DMS 273 (cell line): Measurements from ENCODE around the gene SCAMP3.

ENCODE experiments used
- DNase-seq: peaks from one replicate; lab custom pipeline; 2025; ENCODE audit not compliant: unreplicated experiment; lab: John Stamatoyannopoulos, UW

SCAMP3 gene

DNA sequence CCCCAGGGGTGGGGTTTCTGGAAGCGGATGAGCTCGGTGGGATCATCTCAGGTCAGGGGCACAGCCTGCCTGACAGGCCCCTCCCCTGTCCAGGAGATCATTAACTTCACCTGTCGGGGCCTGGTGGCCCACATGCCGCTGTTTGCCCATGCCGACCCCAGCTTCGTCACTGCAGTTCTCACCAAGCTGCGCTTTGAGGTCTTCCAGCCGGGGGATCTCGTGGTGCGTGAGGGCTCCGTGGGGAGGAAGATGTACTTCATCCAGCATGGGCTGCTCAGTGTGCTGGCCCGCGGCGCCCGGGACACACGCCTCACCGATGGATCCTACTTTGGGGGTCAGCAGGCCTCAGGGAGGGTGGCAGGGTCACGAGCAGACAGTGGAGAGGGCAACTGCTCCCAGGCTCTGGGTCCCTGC lies 23.5 kb upstream of the SCAMP3 start:
- DNase-seq = no peak

DNA sequence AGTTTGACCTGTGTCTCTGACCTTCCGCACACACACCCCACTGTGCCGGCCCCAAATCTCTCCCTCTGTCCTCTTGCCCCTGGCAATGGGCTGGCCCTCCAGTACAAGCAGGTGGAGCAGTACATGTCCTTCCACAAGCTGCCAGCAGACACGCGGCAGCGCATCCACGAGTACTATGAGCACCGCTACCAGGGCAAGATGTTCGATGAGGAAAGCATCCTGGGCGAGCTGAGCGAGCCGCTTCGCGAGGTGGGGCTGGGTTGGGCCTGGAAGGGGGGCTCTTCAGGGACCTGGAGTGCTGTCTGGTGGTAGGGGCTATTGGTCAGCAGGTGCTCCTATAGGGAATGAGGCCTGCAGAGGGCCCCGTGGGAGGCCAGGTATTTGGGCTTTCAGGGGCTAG lies 22.9 kb upstream of the SCAMP3 start:
- DNase-seq = no peak

DNA sequence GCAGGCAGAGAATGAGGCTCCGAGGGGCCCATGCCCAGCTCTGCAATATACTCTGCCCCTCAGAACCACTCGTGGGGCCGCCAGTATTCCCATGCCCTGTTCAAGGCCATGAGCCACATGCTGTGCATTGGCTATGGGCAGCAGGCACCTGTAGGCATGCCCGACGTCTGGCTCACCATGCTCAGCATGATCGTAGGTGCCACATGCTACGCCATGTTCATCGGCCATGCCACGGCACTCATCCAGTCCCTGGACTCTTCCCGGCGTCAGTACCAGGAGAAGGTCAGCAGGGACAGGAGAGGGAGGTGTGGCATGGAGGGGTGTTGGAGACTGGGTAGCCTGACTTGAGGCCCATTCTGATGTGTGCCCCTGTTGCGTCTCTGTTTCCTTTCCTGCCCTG lies 22.3 kb upstream of the SCAMP3 start:
- no peak for DNase-seq

DNA sequence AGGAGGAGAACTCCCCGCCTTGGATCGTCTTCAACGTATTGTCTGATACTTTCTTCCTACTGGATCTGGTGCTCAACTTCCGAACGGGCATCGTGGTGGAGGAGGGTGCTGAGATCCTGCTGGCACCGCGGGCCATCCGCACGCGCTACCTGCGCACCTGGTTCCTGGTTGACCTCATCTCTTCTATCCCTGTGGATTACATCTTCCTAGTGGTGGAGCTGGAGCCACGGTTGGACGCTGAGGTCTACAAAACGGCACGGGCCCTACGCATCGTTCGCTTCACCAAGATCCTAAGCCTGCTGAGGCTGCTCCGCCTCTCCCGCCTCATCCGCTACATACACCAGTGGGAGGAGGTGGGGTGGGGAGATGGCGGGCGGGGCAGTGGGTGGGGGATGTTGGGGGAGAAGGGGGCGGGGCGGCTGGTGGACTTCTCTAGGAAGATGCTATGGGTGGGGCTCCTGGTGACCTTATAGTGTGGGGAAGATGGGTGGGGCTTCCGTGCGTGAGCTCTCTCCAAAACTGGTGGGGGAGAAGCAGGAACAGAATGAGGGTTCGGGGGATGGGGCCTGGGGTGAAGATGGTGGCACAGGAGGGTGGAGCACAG lies 20.4 kb upstream of the SCAMP3 start:
- DNase-seq = no peak

DNA sequence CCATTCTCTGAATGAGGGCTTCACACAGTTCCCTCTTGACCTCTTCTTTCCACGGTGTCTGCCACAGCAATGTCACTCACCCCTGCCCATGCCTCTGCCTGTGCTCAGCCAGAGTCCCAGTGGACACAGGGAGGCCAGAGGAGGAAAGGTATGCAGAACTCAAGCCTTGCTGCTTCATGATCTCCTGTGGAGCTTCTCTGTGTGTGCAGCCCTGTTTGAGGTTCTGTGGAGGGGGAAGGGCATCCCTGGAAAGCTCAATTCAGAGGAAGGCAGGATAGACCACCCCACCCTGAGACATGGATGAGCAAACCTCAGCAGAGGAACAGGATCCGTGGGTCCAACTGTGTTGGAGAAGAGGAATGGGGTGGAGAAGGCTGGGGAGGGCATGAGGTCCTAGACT lies 17.1 kb upstream of the SCAMP3 start:
- no peak for DNase-seq

DNA sequence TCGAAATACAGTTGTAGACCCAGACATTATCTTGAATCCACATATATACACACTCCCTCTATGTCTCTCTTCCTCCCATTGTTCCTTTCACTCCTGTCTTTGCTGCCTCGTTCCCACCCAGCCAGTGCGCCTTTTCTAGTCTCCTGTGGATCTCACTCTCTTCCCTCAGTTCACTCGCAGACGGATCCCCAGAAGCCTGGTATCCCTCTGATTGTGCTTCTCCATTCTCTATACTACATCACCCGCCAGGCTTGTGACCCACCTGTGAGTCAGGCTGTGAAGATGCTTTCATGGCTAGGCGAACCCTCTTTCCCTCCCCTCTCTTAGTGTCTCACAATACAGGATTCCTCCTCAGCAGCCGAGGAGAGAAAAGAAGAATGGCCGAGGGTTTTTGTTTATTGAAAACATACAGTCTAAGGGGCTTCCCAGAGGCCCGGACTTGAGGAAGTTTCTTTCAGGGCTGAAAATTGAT lies 16.6 kb upstream of the SCAMP3 start:
- DNase-seq = no peak

DNA sequence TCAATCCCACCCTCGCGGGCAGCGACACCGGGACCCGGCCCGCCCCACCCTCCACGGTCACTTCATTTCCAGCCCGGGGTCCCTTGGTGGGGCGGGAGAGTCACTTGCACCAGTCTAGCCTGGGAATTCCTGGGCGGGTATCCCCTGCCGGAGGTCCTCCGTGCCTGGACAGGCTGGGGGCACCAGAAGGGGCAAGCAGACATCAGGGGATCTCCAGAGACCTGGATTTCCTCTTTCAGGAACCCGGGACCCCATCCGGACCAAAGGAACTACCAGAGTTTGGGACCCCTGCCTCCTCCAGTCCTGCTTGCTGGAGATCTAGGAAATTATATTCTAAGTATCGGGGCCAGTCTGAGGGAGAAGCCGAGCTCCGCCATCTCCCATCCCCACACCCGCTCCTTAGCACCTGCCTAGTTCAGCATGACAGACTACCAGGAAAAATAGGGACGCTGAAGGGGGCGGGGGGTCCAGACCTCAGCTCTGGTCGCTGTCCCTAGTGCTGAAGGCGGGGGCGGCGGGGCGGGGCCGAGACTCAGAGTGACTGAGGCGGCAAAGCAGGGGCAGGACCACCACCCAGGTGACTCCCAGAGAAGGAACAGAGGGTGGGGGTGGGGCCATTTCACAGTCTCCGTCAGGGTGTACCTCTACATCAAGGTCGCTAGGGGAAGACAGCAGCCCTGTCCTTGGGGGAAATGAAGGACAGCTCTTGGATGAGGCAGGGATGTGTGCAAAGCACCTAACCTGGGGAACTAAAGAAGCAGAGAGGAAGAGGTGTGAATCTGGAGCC lies 15.9 kb upstream of the SCAMP3 start:
- peak; percentile 78 for DNase-seq

DNA sequence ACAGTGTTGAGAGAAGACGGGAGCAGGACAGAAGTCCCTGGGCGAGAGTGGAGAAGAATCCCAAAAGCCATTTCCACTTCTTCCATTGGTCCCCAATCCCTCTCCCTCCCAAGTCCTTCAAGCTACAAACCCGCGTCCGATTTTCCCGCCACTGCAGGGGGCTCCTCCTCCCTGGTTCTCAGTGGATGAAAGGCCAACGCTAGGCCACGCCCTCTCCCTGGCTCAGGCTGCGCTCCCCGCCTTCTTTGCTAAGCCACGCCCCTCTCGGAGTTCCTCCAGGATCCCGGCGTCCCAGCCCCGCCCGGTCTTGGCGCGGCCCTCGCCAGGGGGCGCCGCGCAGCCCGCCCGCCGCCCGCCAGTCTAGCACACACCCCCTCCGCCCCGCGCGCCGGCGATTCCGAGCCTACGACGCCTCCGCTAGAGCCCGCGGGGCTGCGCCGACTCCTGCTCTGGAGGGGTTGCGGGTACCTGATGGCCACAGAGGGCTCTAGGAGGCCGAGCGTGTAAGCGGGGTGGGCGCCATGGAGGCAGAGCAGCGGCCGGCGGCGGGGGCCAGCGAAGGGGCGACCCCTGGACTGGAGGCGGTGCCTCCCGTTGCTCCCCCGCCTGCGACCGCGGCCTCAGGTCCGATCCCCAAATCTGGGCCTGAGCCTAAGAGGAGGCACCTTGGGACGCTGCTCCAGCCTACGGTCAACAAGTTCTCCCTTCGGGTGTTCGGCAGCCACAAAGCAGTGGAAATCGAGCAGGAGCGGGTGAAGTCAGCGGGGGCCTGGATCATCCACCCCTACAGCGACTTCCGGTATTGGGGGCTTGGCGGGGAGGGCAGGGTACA lies 15.1 kb upstream of the SCAMP3 start, which contains the start of gene HCN3:
Gene HCN3 (plus strand): TSS at position 394 of the 832 bp plus-strand sequence. CDS start 128 bp downstream, at position 522.
- peak; percentile 99 for DNase-seq

DNA sequence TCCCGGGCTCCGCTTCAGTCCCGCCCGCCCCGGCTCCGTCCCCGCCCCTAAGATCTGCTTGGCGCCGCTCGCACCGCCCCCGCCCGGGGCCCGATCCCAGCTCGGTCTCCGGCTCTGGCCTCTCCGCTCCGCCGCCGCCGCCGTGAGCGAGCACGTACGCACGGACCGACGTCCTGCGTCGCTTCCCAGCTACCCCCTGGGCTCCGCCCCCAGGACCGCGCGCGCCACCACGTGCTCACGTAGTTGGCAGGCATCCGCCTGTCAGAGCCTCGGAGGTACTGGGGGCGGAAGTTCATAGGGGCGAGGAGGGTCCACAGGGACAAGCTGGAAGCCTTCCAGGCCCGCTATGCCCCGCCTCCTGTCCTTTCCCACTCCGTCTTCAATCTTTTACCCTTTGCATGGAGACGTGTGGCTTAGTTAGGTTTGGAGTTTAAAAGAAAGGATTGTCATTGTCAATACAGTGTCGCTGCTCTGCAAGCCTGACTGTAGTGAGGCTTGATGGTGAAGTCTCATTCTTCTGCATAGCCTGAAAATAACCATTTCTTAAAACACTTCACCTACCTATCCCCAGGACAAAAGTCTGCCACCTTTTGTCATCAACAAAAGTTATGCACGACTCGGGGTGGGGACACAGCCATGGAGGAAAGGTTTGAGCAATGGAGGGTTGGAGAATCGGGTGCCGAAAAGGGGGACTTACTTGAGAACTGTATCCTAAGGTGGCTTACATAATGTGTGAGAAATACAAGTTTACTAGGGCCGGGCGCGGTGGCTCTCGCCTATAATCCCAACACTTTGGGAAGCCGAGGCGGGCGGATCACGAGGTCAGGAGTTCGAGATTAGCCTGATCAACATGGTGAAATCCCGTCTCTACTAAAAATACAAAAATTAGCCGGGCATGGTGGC lies 11.4 kb upstream of the SCAMP3 start, which contains the start of gene CLK2:
Gene CLK2 (minus strand): TSS at position 162 of the 903 bp plus-strand sequence. CDS start 2,527 bp downstream, outside the sequence.
- peak; percentile 99 for DNase-seq

DNA sequence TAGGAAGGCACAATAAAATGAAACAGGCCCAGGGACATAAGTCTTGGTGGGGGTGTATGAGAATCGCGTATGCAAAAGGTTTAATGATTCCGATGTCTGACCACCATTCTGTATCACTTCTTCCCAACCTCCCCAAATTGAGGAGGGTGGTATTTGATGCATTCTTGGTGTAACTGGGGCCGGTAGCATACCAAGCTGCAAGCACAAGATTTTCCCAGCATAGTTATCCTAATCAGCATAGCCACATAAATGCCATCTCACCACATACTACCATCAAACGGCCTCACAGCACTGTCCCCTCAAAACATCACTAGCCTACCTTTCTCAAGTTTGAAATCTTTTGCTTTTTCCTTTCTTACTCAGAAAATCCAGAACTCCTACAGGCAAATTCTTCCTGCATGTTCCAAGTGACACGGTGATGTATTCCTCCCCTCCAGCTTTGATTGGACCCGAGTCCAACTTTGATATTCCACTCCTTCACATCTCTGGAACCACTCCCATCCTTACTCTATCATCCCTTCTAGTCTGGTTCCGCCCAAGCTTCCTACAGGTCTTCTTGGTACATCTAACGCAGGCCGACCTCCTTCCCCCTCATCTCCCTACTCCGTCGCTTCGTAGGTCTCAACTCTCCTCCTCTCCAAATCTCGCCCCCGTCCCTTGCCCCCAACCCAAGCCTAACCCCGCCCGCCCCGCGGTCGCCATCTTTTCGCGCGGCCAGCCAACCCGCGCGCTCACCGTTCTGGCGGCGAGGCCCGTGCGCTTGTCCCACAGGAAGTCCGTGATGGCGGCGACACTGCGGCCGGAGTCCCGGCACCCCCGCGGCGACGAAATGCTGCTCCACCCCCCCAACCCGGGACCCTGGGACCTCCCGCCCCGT lies 10.5 kb upstream of the SCAMP3 start:
- DNase-seq = peak; percentile 89

DNA sequence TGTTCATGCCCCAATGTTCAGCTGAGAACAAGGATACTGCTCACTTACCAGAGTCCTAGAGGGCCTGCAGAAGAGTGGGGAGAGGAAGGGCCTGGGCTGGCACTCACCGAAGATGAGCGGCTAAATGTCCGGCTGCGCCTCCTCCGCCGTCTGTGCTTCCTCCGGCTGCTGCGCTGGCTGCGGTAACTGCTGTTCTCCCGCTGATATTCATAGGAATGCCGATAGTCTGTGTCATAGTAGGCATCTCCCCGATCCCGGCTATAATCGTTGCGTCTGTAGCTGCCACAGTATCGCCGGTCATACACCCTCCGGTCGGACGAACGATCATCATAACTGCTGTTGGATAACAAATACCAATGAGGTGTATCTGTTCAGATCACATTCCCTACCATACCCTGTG lies 7.2 kb upstream of the SCAMP3 start:
- no peak for DNase-seq

DNA sequence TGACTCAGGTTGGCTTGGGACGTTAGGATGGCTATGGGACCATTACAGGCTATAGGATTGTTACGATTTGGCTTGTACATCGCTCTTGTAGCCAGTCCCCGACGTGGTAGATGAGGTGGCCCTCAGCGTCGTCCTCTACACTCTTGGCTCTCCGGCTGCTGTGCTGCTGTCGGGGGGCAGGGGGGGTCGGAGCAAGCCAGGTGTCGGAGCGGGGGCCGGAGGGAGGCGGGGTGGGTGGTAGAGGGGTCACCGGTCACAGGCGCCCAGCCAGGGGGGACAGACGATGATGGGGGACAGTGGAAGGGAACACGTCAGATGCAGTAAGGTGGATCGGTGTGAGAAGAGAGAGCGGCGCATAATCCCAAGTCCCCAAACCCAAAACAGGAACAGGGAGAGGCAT lies 6.5 kb upstream of the SCAMP3 start:
- no peak for DNase-seq

DNA sequence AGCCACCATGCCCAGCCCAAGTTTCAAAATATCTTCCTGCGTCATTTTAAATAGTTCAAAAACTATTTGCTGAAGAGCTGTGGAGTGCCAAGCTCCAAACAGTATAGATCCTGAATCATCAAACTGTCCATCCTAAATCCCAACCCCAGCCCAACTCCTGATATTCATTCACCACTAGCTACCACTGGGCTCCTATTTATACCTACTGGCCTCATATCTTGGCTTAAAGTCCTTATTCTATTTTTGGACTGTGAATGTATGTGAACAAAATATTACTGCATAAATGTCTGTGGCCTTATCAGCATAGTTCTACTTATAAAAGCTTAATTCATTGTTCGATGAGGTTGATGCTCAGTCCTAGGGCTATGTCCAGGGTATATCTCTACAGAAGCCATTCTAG lies 5.2 kb upstream of the SCAMP3 start:
- DNase-seq = no peak

DNA sequence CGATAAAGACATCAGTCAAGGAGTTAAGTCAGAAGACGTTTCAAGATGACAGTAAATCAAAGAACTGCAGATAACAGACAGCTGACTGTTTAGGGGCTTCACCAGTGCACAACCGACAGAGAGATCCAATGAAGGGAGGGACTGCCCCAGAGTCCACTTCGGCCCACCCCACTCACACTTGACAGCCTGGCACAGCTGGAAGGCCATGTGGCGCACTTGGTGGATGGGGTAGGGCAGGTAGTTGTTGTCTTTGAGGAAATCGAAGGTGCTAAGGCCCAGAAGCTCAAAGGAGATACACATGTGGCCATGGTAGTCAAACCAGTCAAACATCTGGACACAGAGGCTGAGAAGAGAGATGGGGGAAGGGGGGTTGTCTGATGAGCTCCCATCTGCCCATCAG lies 4.4 kb upstream of the SCAMP3 start:
- DNase-seq = no peak

DNA sequence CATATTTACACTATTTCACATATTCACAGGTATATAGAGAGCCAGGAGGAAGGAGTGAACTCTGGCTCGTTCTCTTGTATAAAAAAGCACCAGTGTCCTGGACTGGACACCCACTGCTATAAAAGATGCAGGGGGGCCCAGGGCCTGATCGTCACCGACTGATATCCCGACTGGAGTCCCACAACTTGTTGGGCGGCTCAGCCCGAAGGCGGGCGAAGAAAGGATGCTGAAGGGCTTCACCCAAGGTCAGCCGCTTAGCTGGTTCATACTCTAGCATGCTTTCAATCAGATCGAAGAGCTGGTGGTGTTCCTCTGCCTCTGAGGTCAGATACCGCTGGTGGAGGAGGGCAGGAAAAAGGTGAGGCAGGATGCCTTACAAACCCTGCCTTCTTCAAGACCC lies 907 bp upstream of the SCAMP3 start:
- DNase-seq = no peak

DNA sequence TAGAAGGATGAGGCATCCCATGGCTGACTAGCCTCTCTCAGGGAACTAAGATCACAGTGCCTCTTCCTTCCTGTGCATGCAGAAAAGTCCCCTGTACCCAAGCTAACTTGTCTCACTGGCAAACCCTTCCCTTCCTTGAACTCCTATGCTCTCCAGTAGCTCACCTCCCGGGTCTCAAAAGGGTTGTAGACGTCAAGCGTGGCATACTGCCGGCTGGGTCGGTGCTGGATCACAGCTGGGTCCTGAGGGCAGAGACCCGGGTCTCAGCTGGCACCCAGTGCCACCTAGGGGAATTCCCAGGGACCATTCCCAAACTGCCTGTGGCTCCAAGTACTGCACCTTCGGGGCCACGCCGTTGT lies 688 bp downstream of the SCAMP3 start:
- no peak for DNase-seq

DNA sequence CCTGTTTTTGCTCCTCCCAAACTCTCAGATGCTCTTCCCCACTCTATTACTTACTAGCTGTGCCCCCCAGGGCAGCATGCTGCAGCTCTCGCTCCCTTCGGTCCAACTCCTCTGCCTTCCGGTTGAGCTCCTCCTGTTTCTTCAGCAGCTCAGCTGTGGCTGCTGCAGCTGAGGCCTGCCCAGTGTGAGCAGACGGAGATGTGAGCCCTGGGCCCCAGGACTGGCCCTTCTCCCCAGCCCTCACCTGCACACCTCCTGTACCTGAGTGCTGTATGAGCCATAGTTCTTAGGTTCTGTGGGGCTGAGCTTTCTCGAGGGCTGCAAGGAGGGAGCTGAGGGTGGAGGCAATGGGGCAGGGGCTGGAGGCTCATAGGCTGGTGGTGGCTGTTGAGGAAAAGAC lies 1.9 kb downstream of the SCAMP3 start:
- no peak for DNase-seq

DNA sequence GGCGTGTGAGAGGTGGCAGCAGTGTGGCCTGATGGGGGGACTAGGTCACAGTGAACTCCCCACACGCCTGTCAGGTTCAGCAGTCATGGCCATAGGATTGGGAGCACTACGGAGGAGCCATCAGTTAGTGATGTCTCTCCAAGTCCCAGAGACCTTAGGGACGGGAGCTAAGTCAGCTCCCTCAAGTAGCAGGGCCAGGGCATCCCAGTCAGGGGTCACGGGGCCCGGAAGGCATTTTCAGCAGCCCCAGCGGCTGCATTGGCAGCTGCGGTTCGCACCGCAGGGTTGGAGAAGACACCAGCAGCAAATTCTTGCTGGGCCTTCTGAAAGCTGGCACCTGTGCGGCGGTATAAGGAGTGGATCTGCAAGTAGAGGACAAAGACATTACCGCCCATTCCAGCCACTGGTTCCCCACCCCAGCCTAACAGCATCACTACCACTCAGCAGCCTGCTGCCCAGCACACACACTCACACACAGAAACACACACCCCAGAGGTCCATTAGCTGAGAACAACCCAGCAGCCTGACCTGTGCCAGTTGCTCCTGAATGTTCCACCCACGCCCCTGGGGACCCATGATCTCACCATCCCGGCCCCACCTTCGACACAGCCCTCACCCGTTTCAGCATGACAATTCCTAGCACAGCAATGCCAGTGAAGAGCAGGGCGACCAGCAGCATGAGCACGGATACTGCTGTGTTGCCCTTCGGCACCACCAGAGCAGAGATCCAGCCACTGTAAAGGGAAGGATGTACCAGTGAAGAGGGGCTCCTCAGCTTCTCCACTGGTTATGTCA lies 5.9 kb downstream of the SCAMP3 start:
- peak; percentile 52 for DNase-seq
